ENCODE results near the gene RALGAPB.

Gene RALGAPB

GRCh38 chr20:38612751-38613515 lies 140.3 kb downstream of the RALGAPB start:
- DNase-seq (ENCODE audit: low spot score), result no peak

GRCh38 chr20:38615283-38615682 lies 142.6 kb downstream of the RALGAPB start:
- DNase-seq (ENCODE audit: low spot score), result no peak

DNA sequence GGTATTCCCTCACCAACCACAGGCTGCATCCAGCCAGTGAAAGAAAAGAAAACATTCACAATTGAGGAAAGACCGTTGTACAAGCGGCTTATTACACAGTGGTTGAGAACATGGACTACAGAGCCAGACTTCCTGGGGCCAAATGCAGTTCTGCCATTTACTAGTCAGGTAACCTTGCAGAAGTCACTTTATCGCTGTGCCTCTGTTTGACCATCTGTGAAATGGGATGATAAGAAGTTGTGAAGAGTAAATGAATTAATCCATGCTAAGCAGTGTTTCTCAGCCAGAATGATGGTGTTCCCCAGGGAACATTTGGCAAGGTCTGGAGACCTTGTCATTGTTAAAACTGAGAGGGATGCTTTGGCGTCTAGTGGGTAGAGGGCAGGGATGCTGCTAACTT lies 143.8 kb downstream of the RALGAPB start:
- no peak for DNase-seq (ENCODE audit: low spot score)

GRCh38 chr20:38617011-38617829 lies 144.6 kb downstream of the RALGAPB start:
- DNase-seq (ENCODE audit: low spot score), result no peak

GRCh38 chr20:38617830-38618196 lies 145.2 kb downstream of the RALGAPB start:
- no peak for DNase-seq (ENCODE audit: low spot score)

GRCh38 chr20:38620441-38620840 lies 147.8 kb downstream of the RALGAPB start:
- DNase-seq (ENCODE audit: low spot score), result no peak

DNA sequence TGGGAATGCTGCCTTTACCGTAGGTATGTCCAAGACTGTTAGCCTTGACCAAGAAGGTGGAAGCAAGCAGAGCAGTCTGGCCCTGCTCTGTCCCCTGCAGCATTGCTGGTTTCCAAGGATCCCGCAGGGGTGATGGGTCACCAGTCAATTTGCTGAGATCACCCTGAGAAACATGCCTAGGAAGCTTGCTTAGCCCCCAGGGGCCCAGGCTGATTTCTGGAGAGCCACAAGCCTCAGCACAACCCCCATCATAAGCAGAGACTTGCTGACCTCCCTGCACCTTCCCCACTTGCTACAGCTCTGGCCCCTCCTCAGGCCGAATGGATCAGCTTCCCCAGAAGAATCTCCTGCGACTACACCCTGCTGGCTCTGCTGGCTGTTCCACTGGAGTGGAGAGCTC lies 150.4 kb downstream of the RALGAPB start:
- DNase-seq (ENCODE audit: low spot score), result no peak

DNA sequence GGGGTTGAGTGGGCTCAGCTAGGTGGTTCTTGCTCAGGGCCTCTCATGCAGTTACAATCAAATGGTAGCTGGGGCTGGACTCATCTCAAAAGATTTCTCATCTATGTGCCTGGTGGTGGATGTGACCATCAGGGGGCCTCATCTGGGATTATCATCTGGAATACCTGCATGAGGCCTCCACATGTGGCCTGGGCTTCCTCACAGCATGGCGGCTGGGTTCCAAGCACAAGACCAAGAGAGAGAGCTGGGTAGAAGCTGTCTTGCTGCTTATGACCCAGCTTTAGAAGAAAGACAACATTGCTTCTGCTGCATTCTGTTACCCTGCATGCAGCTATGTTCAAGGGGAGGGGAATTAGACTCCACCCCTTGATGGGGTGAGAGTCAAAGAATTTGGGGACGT lies 151.4 kb downstream of the RALGAPB start:
- no peak for DNase-seq (ENCODE audit: low spot score)

DNA sequence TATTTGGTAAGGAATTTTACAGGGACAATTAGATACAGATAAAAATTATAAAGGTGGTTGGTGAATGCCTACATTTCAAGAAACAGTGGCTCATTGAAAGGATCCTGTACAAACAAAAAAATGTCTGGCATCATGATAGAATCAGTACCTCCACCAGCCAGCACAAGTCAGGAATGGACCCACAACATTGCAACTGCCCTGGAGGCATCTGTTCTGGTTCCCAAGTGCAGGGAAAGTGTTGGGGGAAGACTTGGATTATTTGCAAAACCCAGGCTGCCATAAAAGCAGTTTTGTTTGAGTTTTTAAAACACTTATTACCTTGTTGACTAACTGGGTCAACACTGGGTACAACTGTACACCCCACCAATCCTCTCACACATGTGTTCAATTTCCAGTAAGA lies 153.3 kb downstream of the RALGAPB start:
- DNase-seq (ENCODE audit: low spot score), result no peak

DNA sequence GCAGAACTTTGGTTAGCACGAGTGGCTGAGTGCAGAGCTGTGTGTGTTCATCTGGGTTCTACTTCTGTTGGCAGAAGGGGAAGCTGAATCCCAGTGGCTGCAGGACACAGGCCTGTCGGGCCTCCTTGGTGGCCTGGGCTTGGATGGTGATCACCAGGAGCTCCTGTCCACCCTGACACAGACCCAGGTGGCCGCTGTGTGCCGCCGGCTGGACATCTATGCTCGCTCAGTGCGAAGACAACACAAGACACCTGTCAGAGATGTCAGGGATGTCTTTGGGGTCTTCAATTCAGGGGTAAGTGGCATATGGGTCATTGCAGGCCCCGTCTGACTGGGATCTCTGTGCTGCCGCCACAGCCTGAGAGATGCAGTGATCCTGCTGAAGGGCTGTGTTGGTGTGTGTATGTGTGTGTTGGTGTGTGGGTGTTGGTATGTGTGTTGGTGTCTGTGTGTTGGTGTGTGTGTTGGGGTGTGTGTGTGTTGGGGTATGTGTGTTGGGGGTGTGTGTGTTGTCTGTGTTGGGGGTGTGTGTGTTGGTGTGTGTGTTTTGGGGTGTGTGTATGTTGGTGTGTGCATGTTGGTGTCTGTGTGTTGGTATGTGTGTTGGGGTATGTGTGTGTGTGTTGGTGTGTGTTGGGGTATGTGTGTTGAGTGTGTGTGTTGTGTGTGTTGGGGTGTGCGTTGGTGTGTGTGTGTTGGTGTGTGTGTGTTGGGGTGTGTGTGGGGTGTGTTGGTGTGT lies 154.4 kb downstream of the RALGAPB start:
- no peak for DNase-seq (ENCODE audit: low spot score)
